GM18520 (cell line): ENCODE data around the gene SAMD14.

Source experiments
- ATAC-seq: cut with Tn5 transposase; IDR thresholded peaks from one replicate; pipeline ENCODE4 v1.9.1; 2021; ENCODE audit not compliant: unreplicated experiment

SAMD14 gene

DNA sequence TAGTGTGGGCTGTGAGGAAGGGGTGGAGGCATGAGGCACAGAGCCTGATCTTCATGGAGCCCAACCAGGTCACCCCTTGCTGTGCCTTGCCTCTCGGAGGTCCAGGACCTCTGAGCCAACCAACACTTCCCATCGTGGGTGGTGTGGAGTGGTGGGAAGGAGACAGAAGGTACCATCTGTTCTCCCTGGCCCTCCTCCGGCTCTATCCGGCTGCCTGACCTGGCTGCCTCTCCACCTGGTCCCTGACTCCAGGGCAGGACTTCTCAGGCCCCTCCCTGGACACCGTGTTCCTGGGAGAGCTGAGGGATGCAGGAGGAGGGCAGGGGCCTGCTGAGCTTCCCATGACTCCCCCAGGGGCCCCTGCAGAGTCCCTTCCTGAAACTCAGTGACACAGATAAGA, 31.0 kb downstream of the SAMD14 start:
- no peak for ATAC-seq

DNA sequence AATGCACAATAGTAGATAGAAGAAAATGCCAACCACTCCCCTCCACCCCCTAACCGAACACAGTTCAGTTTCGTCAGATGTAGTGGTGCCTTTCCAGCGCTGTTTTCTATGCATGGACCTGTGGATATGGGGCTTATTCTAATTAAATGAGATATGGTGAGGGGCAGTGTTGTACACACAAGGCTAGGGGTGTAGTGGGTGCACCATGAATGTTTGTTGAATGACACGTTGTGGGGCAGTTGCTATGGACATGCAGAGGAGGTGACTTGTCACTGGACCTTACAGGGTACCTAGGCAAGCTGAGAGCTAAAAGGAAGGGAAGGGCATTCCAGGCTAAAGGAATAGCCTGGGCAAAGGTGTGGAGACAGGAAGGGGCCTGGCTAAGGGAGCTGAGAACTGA, 31.4 kb downstream of the SAMD14 start:
- ATAC-seq, result no peak

DNA sequence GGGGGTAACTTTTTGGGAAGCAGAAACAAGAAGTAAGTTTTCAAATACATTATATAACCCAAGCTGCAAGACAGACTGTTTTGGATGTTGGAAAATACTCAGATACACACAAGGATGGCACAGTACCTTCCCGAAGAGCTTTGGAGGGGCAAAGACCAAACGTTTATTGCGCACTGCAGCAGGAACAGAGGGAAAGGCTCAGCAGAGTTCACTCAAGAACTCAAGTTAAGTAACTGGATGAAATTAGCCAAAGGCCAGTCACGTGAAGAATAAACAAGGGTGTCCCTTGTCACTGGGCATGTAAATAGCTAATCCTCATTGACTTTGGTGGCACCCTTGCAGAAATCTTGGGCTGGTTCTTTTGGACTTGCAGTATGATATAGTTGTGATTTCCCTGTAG, 32.0 kb downstream of the SAMD14 start:
- ATAC-seq, result no peak

DNA sequence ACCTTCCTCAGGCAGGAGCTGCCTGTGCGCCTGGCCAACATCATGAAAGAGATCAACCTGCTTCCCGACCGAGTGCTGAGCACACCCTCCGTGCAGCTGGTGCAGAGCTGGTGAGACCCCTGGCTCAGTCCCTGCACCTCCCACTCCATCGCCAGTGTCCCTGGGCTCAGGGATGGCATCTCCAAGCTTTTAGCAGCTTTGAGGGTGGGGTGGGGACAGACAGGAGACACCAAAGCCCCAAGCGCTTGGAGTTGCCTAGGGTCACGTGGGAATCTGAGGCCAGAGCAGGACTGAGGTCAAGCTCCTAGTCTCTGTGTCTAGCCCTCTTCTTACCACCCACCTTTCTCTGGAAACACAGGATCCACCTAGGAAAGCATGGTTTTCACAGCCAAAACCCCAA, 32.5 kb downstream of the SAMD14 start:
- no peak for ATAC-seq

GRCh38 chr17:50096758-50097157, 33.2 kb downstream of the SAMD14 start:
- ATAC-seq, result no peak

DNA sequence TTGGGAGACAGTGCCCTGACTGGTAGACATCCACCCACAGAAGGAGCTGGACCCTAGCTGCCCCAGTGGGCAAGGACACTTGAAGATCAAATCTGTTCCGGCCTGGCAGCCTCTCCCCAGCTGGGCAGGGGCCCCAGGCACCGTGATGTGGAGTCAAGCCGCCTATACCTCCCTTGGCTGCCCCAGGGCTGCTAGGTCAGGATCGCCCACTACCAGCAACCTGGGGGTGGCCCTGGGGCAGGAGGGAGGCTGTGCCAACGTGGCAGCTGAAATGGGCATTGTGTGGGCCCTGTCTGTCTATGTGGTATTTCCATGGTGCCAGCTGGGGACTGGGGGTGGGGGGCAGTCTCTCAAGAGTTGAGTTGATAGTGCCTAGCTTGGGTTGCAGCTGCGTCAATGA, 33.9 kb downstream of the SAMD14 start:
- no peak for ATAC-seq

DNA sequence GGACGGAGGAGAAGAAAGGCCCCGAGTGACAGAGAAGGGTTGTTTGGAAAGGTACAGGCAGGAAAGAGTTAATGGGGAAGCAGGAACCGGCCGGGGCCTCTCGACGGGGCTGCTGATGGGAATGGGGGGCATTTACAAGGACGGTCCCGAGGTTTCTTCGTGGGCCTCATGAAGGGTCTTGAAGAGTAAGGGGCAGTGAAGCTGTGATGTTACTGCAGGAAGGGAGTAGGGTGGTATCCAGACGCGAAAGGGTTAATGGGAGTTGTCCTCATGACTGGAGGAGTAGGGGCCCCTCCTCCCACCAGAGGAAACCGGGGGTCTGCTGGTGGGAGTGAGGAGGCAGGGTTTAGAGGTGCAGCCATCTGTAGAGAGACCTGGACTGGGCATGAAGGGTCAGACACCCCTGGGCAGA, 34.3 kb downstream of the SAMD14 start:
- no peak for ATAC-seq

- ATAC-seq, result peak; percentile 93
Measured at GRCh38 chr17:50094753-50095619, 35.0 kb downstream of the SAMD14 start, which contains the start of gene PDK2. PDK2 (plus strand) TSS chr17:50095351; CDS start chr17:50095436, 85 bp downstream.

DNA sequence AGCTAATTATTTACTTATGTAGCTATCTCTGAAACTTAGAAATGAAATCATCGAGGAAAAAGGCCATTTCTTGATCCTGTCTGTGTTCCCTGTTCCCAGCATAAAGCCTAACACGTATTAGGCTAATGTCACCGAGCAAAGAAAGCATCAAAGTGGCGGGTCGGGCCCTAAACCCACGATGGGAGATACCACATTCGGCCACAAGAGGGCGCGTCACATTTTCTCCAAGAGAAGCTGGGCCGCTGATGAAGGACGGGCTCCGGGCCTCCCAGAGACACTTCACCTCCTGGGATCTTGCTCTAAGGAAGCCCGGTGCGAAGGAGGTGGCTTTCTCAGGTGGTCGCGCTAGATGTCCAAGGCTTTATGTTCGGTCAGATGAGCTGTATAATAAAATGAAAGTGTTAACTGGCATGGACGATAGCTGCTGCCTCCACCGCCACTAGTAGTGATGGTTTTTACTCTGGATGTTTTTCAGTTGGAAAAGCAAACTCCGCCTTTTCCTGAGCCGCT, 35.7 kb downstream of the SAMD14 start:
- peak; percentile 30 for ATAC-seq

- ATAC-seq, result no peak
Measured at GRCh38 chr17:50093807-50094206, 36.2 kb downstream of the SAMD14 start.

GRCh38 chr17:50093246-50093645, 36.7 kb downstream of the SAMD14 start:
- ATAC-seq, result no peak

GRCh38 chr17:50091918-50092285, 38.1 kb downstream of the SAMD14 start:
- no peak for ATAC-seq

DNA sequence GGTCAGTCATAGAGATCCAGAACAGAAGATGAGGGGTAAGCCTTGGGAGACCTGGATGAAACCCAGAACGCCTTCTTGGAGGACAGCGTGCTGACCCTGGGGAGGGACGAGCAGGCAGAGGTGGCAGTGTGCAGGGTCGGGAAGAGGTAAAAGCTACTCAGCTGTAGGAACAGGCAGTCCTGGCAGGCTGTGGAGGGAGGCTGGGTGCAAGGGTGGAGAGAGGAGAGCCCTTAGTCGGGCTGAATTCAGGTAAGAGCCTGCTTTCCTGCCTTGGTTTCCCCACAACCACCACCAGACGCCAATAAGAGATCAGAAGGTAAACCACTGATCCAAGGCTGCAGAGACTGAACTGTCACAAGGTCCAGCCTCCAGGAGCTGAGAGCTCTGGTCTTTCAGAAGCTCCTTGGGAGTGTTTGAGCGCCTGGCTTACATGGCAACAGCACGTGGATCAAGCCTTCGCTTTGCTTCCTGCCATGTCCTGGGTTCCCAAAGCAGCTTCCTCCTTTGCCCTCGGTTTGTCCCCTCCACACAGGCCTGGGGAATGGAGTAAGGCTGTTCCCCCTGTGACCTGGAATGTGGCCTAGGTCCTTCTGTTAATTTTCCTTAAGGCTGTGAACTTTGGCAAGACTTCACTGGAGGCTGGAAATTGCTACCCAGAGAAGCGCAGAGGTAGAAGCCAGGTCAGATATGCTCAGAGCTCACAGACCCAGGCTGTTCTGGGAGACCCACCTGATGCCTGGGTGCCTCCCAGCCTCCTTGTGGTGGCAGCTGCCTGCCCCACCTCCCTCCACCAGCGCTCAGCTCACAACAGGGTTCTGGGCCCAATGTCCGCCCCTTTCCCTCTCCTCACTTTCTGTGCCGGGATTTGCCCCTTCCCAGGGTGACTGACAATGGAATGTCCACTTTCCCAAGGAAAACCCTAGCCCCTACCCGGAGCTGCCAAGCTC, 38.7 kb downstream of the SAMD14 start:
- ATAC-seq, result no peak

DNA sequence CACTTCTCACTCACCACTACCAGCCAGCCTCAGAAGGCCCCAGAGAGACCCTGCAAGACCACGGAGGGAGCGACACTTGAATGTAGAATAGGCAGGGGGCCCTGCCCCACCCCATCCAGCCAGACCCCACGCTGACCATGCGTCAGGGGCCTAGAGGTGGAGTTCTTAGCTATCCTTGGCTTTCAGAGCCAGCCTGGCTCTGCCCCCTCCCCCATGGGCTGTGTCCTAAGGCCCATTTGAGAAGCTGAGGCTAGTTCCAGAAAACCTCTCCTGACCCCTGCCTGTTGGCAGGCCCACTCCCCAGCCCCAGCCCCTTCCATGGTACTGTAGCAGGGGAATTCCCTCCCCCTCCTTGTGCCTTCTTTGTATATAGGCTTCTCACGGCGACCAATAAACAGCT, 39.9 kb downstream of the SAMD14 start:
- ATAC-seq, result no peak

DNA sequence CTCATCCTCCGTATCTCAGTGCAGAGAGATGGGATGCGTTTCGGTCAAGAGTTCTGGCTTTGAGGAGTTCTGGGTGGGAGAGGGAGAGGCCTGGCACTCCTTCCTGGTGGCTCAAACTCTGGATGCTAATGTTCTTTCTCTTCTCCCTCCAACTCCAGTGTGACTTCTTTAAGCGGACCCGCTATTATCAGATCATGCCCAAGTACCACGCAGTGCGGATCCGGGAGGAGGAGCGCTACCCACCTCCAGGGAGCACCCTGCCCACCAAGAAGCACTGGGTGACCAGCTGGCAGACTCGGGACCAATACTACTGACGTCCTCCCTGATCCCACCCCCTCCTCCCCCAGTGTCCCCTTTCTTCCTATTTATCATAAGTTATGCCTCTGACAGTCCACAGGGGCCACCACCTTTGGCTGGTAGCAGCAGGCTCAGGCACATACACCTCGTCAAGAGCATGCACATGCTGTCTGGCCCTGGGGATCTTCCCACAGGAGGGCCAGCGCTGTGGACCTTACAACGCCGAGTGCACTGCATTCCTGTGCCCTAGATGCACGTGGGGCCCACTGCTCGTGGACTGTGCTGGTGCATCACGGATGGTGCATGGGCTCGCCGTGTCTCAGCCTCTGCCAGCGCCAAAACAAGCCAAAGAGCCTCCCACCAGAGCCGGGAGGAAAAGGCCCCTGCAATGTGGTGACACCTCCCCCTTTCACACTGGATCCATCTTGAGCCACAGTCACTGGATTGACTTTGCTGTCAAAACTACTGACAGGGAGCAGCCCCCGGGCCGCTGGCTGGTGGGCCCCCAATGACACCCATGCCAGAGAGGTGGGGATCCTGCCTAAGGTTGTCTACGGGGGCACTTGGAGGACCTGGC, 40.8 kb downstream of the SAMD14 start:
- ATAC-seq, result no peak

GRCh38 chr17:50087912-50088405, 42.0 kb downstream of the SAMD14 start:
- no peak for ATAC-seq

DNA sequence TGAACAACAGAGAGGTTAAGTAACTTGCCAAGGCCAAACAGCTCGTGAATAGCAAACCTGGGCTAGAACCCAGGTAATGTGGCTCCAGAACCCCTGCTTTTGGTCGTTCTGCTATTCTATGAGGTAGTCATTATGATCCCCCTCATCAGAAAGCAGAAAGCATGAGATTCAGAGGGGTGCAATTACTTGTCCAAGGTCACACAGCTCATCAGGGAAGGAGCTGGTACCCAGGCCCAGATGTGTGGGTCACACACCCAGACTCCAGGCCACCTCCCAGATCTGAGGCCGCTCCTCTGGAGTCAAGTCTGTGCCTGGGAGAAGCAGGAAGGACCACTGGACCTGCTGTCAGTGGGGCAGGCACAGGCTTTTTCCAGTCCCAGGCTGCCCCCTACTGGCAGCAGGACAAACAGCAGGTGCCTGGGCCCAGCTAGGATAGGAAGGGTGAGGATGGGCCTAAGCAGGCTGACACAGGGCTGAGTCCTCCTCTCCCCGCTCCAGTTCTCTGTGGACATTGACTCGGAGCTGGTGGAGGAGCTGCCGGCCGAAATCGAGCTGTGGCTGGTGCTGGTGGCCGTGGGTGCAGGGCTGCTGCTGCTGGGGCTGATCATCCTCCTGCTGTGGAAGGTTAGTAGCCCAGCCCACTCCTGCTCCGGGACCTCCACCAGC, 42.6 kb downstream of the SAMD14 start:
- ATAC-seq, result no peak

DNA sequence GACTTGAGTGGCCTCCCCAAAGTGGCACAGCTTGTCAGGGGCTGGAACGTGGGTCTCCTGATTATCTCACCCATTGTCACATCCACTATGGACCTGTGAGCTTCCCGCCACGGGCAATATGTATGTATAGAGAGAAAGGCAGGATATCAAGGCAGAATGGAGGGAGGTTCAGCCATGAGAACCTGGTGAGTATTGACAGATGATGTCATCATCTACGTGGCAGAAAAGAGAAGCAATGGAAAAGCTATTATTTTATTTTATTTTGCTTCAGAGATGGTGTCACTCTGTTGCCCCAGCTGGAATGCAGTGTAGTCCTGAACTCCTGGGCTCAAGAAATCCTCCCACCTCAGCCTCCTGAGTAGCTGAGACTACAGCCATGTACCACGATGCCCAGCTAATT, 48.2 kb downstream of the SAMD14 start:
- ATAC-seq, result no peak

- ATAC-seq, result peak; percentile 55
Measured at GRCh38 chr17:50080827-50081226, 49.1 kb downstream of the SAMD14 start.

DNA sequence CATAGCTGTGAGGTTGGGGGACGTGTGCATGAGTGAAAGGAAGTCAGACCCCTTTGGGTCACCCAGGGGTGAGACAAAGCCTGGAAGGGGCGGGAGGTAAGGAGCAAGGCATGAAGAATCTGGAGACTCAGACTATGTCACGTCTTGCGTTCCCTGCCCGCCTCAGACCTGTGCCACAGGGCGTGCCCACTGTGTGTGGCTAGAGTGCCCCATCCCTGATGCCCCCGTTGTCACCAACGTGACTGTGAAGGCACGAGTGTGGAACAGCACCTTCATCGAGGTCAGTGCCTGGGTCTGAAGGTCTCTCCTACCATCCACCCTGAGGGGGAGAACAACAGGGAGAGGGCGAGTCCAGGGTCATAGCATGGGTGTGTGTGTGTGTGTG, 49.9 kb downstream of the SAMD14 start:
- no peak for ATAC-seq
